ENCODE measurements around the gene LINGO3. TPM values are rescaled to one million over a fixed set of nuclear protein-coding genes. Genes with fewer than 3 reads are reported as not detected.

The LINGO3 gene
- total RNA-seq, 1 donor from 2014 or later, result not detected

DNA sequence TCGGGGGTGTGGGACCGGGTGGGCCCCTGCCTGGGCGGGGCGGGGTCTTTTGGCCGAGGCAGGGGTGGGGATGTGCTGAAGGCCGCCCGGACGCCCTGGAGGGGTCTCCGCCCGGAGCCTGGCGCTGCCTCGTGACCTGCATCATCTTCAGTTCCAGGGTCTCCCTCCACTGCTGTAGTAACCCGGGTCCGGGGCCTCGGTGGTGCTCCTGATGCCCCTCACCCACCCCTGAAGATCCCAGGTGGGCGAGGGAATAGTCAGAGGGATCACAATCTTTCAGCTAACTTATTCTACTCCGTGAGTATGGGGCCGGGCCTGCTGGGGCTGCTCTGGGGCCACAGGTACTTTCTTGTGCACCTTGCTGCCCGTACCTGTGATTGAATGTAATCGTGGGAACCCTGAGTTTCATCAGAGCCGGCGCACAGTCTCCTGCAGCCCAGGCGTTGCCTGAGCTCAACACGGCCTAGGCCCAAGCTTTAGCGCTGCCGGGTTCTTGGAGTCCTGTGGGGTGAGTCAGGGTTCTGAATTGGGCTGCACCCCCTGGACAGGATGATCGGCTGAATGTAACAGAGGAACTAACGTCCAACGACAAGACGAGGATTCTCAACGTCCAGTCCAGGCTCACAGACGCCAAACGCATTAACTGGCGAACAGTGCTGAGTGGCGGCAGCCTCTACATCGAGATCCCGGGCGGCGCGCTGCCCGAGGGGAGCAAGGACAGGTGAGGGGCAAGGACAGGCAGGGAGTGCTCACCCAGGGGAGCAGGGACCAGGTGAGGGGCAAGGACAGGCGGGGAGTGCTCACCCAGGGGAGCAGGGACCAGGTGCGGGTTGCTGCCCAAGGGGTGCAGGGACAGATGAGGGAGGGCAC is 36.5 kb downstream of the LINGO3 start:
- DNase-seq (ENCODE audit: low spot score) (no peak), ATAC-seq (no peak)
- intact Hi-C loops (cut with DNase I), result loop anchor here (2.0 to 10.0 kb wide), 3 partner anchors 35 to 114 kb away; partner anchors contain the start of genes PLEKHJ1 and SF3A2

DNA sequence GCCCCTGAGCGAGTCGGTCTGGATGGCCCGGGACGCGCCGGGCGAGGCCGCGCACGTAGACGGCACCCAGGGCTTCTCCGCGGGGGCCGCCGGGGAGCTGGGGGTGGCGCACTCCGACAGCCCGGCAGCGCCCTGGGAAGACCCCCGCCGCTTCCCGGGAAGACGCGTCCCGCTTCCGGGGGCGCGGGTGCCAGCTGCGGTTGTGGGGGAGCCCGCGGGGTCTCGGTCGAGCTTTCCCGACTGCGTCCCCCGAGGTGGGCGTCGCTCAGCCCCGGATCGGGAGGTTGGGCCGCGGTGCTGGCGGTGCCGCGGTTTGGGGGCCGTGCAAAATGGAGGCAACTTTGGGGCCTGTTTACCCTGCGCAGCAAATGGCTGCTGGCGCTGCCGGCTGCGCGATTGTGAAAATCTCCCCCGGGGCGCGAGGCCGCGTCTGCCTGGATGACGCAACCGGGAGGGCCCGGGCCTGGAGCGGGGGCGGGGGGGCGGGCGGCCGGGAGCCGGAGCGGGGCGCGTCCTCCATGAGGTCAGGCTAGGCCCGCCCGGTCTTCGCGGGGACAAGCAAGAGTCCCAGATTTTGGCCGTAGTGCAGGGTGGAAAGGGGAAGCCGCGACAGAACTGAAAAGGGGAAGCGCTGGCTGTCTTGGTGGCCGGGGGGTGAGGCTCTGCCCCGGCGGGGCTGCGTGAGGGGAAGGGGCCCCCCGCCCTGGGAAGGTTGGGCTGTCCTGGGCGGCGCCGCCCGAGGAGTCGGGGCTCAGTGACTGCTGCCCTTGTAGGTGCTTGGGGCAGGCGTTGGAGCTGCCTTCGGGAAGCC is 37.3 kb downstream of the LINGO3 start:
- ATAC-seq, result peak; percentile 59
- intact Hi-C loops (cut with DNase I), result loop anchor here (2.0 to 10.0 kb wide), 3 partner anchors 34 to 114 kb away; partner anchors contain the start of genes PLEKHJ1 and SF3A2
- peak; percentile 94 for DNase-seq (ENCODE audit: low spot score)

DNA sequence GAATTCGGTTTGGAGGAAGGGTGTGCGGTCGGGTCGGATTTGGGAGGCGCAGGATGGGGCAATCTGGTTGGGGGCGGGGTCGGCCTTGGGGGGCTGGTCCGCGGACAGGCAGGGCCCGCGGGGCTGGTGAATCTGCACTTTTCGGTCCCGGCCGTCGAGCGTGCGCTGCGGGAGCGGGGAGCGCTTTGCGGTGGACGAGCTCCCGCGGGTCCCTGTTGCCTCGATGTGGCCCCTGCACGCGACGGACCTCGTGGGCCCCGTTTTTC is 37.9 kb downstream of the LINGO3 start:
- ATAC-seq, result peak; percentile 5
- intact Hi-C loops (cut with DNase I), result loop anchor here (2.0 to 10.0 kb wide), 3 partner anchors 33 to 115 kb away; partner anchors contain the start of genes PLEKHJ1 and SF3A2
- DNase-seq (ENCODE audit: low spot score), result peak; percentile 84

DNA sequence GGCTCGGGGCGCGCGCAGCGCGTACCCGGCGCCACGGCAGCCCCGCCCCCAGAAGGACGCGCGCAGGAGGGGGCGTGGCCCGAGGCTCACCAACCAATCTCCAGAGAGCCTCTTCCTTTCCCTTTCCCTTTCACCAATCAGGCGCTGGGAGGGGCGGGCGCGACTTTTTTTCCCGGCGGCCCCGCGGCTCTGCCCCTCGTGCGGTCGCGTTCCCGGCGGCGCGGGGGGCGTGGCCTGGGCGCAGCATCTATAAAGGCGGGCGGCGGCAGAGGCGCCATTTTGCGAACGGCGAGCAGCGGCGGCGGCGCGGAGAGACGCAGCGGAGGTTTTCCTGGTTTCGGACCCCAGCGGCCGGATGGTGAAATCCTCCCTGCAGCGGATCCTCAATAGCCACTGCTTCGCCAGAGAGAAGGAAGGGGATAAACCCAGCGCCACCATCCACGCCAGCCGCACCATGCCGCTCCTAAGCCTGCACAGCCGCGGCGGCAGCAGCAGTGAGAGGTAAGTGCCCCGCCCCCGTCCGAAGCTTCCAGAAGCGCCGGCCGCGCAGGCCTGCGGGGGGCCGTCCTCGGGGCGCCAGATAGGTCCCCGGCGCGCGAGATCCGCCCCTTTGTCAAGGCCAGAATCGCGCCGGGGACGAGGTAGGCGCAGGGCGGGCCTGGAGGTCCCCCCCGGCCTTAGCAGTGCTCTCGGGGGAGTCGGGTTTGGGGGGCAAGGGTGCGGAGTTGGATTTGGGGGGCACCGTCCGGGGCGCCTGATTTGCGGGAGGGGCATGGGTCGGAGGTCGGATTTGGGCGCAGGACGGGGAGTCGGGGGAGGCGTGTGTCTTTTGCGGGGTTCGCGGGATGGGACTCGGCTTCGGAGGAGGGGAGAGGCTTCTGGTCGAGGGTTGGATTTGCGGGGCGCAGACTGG is 38.5 kb downstream of the LINGO3 start:
- DNase-seq (ENCODE audit: low spot score), result peak; percentile 99
- peak; percentile 92 for ATAC-seq
- intact Hi-C loops (cut with DNase I), result loop anchor here (2.0 to 10.0 kb wide), 3 partner anchors 33 to 115 kb away; partner anchors contain the start of genes PLEKHJ1 and SF3A2

DNA sequence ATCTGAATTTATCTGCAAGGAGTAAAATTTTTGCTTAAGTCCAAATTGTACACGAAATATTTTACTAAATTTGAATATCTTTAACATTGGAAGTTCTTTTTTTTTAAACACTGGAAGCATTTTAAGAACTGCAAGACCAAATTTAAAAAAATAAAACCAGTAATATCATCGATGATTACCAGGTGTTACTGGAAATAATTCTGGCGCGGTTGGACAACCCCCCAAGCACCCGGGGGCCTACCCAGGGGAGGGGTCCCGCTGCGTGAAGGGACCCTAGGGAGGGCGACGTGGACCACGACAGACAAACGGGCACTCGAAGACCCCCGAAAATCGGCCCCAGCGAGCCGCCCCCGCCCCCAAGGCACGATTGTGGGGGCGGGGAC is 39.1 kb downstream of the LINGO3 start:
- DNase-seq (ENCODE audit: low spot score), result no peak
- intact Hi-C loops (cut with DNase I), result no loop called here
- no peak for ATAC-seq

DNA sequence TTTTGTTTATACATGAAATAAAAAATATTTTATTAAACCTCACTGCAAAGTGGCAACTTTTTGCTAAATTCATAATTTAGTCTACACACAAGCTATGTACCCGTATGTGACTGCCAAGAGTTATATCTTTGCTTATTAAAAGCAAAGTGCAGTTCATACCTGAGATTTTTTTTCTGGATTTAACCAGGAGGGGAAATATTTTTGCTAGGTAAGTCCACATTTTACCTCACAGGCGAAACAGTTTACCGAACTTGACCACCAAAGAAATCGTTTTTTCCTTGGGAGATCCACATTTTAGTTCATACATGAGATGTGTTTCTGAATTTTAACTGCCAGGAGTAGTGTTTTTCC is 39.5 kb downstream of the LINGO3 start:
- DNase-seq (ENCODE audit: low spot score), result no peak
- ATAC-seq, result no peak
- intact Hi-C loops (cut with DNase I), result no loop called here

DNA sequence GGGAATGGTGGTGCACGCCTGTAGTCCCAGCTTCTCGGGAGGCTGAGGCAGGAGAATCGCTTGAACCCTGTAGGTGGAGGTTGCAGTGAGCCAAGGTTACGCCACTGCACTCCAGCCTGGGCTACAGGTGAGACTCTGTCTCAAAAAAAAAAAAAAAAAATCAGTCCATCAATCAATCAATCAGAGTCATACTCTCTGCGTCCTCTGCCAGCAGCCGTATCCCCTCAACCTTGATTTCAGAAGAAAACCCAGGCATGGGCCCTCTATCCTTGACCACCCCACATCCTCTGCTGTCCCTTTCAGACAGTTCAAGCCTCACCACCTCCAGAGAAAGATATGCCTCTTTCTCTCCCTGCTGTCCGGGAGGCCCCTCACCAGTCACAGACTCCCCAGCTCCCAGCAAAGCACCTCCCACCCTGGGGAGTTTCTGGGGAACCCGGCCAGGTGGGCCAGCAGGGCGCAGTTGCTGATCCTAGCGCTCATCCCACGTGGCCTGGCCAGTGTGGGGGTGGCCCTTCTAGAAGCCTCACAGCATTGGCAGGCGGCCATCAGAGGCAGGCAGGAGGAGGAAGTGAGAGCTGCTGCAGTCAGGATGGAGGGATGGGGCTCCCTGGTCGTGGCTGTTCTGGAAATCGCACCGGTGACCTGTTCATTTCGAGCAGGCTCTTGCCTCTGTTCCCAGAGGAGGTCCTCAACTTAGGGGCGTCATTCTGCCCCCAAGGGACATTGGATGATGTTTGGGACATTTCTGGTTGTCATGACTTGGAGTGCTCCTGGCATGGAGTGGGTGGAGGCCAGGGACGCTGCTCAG is 41.6 kb downstream of the LINGO3 start:
- ATAC-seq (peak; percentile 40), DNase-seq (ENCODE audit: low spot score) (peak; percentile 92)
- intact Hi-C loops (cut with DNase I), result no loop called here

DNA sequence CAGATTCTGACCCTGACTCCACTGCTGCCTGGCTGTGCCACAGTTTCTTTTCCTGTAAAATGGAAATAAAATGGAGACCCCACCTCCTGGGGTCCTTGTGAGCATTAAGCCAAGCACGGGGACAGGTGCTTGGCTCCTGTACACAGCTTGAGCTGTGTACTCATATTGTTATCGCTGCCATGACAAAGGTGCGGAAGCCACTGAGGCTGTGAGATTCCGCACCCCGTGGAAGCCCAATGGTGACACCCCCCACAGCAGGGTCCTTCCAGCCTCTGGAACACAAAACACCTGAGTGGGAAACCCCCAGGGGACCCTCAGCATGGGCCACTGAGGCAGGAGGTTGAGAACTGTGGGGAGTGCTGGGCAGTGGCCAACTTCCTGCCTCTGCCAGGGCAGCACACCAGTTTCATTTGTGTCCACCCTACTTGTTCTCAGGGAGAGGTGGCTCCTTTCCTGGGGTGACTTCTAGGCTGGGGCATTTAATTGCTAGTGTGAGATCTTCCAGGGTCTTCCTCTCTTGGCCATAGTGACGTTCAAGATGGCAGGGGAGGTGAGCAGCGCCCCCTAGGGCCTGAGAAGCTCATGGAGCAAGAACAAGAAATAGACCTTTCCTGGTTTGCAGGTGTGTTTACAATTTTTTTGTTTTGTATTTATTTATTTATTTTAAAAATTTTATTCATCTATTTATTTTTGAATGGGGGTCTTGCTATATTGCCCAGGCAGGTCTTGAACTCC is 46.3 kb downstream of the LINGO3 start:
- intact Hi-C loops (cut with DNase I), result no loop called here
- no peak for ATAC-seq

DNA sequence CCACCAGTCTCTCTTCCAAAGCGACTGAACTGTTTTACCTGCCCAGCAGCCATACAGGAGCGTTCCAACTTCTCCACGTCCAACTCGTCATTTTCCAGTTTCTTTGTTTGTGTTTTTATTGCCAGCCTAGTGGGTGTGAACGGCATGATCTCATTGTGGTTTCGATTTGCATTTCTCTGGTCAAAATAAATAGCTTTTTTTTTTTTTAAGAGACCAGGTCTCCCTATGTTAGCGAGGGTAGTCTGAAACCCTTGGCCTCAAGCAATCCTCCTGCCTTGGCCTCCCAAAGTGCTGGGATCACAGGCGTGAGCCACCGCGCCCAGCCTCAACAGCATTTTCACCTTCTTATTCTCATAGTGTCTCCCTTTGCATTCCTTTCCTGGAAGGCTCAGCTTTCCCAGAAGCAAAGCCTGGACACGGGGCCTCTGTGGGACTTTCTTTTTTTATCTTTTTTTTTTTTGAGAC is 47.6 kb downstream of the LINGO3 start:
- intact Hi-C loops (cut with DNase I), result no loop called here
- DNase-seq (ENCODE audit: low spot score) (no peak), ATAC-seq (no peak)

More for the DNA sequence above, 46.3 kb downstream of the LINGO3 start:
- DNase-seq (ENCODE audit: low spot score), result no peak

DNA sequence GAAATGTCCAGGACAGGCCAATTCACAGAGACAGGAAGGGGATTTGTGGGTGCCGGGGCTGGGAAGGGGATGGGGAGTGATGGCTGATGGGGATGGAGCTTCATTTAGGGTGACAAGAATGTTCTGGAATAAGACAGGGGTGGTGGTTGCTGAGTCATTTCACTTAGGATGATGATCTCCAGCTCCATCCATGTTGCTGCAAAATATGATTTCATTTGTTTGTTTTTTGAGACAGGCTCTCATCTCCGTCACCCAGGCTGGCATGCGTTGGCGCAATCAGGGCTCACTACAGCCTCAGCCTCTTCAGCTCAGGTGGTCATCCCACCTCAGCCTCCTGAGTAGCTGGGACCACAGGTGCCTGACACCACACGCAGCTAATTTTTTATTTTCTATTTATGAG is 48.6 kb downstream of the LINGO3 start:
- no peak for DNase-seq (ENCODE audit: low spot score)
- intact Hi-C loops (cut with DNase I), result no loop called here
- no peak for ATAC-seq

Other genes with a start within 250 kb of the LINGO3 start
- 54.0 TPM for gene MOB3A, start 211.8 kb downstream of the LINGO3 start, total RNA-seq
- 37.8 TPM for gene IZUMO4, start 211.2 kb downstream of the LINGO3 start, total RNA-seq
- gene AP3D1, start 156.6 kb downstream of the LINGO3 start, total RNA-seq, result 81.4 TPM
- 26.3 TPM for gene DOT1L, start 144.2 kb downstream of the LINGO3 start, total RNA-seq
- 34.2 TPM for gene PLEKHJ1, start 71.8 kb downstream of the LINGO3 start, total RNA-seq
- gene SF3A2, start 71.3 kb downstream of the LINGO3 start, total RNA-seq, result 65.0 TPM
- 1.3 TPM for gene AMH, start 58.8 kb downstream of the LINGO3 start, total RNA-seq
- gene JSRP1, start 51.7 kb downstream of the LINGO3 start, total RNA-seq, result not detected
- 0.71 TPM for gene PEAK3, start 26.0 kb downstream of the LINGO3 start, total RNA-seq
- 46.9 TPM for gene LSM7, start 20.4 kb upstream of the LINGO3 start, total RNA-seq
- gene SPPL2B, start 20.5 kb upstream of the LINGO3 start, total RNA-seq, result 48.0 TPM
- not detected for gene TMPRSS9, start 52.1 kb upstream of the LINGO3 start, total RNA-seq
- 37.3 TPM for gene TIMM13, start 119.4 kb upstream of the LINGO3 start, total RNA-seq
- gene LMNB2, start 148.8 kb upstream of the LINGO3 start, total RNA-seq, result 16.3 TPM
- 136 TPM for gene GADD45B, start 168.0 kb upstream of the LINGO3 start, total RNA-seq